ENCODE measurements around the gene ANXA10.
A peak's percentile ranks its signal among the peaks of the same experiment; 100 is the strongest.
"Not testable (repeated sequence)": the region's sequence is repeated elsewhere in the genome, so short reads cannot be mapped to it uniquely, and the experiment has no call there.

Gene ANXA10

DNA sequence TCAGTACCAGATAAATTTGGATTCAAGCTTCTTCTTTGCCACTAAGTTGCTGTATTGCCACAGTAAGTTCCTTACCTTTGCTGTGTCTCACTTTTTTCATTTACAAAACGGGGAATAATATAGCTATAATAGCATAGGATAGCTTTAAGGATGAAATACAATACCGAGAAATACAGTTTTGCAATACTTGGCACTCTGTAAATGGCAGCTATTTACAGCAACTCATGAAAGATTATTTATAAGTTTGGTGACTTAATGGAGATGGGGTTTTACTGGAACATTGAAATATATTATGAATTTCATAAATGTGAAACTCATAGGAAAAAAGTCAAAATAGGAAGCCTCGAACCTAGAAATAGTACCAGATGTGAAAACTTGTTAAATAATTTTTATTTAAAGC, 27.6 kb downstream of the ANXA10 start:
- DNase-seq = no peak

DNA sequence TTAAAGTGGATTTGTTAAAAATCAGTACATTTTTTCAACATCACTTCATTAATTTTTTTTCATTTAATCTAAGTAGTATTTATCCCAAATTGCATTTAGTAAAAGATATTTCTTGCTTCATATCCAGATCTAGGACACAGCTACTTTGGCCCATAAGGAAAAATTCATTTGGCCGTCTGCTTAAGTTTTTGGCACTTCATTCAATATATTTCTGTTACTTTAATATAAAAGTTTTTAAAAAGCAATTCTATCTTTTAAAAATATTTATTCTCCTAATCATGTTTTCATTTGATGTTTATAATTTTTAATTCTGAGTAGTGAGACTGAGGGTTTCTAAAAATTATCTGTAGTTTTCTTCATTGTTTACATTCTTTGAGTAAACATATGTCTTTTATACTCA, 28.5 kb downstream of the ANXA10 start:
- DNase-seq = no peak

DNA sequence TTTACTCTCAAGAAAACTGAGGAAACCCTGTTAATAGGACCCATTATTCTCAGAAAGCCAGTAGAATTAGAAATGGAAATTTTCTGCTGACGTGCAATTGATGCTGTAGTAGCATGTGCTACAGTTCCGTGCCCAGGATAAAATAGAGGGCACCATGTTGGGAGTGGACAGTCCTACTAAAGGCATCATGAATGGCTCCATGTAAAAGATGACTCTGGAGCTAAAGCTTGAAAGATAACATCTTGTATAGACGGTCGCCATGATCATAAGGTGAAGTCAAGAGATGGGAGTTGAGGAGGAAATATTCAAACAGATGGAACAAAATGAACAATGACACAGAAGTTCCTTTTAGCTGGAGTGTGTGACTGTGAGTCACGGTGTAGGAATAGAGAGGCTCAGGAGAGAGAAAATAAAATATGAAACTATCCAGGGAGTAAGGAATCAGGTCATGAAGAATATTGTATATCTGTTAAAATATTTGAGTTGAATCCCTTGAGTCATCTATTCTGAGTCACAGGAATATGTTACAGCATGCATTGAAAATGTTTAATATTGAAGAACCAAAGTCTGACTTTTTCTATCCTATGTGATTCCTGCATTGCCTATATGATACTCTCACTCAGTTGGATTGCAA, 31.8 kb downstream of the ANXA10 start:
- DNase-seq = no peak

DNA sequence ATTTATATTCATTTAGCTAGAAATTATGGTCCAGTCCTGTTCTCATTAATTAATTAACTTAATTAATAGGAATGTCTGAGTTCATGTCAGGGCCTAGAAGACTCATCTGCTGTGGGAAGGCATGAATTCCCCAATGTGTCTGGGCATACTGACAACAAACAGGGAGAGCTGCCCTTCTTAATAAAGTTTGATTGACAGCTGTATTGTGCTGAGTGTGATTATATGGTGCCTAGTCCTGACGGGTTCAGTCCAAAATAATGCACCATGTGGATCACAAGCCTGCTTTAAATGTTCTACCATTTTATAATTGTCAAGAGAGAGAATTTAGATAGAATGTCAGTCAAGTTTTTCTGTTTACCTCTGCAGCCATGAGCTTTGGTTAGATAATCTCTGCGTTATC, 34.6 kb downstream of the ANXA10 start:
- DNase-seq = no peak

DNA sequence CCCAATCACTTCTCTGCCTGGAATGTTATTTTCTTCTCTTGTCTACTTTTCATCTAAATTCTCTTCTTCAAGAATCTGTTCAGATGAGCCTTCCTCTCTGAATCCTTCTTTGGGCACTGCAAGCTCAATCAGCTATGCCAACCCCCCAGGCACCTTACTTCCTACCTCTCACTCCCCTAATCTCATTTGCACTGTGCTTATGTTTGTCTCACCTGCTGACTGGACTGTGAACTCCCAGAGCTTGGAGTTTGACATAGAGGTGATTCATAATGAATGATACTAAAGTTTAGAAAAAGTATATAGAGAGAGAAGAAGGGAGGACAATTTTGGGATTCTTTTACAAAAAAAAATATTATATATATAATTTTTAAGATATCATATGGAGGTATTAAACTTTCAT, 36.3 kb downstream of the ANXA10 start:
- DNase-seq = no peak

DNA sequence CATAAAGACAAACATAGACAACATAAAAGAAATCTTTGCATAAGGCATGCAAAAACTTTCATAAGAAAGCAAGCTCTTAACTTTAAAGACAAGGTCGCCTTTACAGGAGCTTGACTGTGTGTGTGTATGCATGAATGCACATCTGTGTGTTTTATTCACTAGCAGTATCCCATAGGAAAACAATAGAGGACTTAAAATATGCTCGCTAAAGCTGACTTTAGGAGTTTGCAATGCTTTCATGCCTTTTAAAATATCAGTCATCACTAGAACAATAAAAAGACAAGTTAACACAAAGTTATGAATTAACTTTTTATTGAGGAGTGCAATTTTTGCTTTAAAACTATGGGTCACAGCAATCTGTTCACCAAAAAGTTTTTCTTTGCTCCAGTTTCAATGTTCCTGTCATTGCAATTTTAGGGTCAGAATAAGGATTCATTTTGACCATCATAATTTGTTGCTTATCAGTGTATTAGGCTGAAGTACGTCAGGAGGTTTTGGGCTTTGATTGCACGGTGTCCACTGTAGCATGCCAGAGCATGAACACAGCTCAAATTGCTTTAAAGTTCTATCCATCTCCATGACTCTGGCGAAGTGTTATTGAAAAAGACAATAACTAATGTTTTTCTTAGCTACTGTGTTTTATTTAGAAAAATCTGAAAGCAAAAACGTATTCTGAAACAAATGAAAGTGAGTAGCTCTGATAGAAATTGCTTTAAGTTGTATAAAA, 36.9 kb downstream of the ANXA10 start:
- DNase-seq = no peak

DNA sequence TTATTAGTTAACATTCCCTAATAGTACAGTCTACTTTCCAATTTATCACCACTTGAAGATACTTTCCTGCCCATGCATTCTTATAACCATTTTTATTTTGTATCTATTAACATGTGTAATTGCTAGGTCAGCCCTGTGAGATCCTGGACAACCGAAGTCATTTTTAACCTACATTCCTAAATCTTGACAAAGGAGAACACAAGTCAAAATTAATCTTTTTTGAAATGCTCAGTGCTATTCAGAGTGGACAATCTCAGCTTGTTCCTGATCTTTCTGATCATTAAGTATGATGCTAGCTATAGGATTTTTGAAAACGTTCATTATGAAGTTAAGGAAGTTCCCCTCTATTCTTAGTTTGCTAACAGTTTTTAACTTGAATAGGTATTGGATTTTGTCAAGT, 37.5 kb downstream of the ANXA10 start:
- no peak for DNase-seq

DNA sequence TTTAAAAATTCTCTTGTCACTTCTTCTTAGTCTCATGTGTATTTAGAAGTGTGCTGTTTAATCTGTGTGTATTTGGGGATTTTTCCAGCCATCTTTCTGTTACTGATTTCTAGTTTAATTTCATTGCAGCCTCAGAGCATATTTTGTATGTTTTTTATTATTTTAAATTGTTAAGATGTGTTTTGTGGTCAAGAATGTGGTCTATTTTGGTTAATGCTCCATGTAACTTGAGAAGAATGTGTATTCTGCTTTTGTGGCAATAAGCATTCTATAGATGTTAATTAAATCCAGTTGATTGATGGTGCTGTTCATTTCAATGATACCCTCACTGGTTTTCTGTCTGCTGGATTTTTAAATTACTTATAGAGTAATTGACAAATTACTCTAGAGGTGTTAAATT, 38.9 kb downstream of the ANXA10 start:
- DNase-seq = no peak

DNA sequence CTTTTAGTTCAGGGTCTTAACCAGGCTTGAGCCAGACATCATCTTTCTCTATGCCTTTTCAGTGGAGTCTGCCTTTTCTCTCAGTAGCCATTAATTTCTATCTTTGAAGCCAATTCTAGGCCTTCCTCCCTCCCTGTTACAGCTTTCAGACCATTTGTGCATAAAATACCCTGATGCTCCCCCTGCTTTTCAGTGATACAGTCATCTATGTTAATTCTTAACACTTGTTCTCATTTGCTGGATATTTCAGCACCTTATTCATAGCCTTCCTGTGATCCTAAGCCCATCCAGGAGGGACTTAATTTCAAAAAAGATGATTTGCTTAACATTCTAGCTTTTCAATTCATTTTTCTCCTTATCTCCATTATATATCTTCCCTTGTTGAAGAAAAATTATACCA, 42.3 kb downstream of the ANXA10 start:
- no peak for DNase-seq

DNA sequence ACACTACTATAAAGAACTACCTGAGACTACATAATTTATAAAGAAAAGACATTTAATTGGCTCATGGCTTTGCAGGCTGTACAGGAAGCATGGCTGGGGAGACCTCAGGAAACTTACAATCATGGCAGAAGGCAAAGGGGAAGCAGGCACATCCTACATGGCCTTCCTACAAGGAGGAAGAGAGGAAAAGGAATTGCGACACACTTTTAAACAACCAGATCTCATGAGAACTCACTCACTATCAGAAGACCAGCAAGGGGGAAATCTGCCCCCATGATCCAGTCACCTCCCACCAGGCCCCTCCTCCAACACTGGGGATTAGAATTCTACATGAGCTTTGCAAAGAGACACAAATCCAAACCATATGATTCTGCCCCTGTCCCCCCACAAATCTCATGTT, 43.5 kb downstream of the ANXA10 start:
- not testable (repeated sequence) for DNase-seq

DNA sequence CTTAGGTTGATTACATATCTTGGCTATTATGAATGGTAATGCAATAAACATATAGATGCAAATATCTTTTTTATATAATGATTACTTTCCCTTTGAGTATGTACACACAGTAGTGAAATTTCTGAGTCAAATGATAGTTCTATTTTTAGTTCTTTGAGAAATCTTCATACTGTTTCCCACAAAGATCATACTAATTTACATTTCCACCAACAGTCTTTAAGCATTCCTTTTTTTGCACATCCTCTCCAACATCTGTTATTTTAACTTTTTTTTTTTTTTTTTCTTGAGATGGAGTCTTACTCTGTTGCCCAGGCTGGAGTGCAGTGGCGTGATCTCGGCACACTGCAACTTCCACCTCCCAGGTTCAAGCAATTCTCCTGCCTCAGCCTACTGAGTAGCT, 45.4 kb downstream of the ANXA10 start:
- DNase-seq = not testable (repeated sequence)

DNA sequence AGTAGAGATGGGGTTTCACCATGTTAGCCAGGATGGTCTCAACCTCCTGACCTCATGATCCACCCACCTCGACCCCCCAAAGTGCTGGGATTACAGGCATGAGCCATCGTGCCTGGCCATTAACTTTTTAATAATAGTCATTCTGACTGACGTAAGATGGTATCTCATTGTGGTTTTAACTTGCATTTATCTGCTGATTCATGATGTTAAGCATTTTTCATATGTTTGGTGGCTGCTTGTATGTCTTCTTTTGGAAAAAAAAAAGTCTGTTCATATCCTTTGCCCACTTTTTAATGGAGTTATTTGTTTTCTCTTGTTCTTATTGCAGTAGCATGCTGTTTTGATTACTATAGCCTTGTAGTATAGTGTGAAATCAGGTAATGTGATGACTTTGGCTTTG, 45.8 kb downstream of the ANXA10 start:
- no peak for DNase-seq

DNA sequence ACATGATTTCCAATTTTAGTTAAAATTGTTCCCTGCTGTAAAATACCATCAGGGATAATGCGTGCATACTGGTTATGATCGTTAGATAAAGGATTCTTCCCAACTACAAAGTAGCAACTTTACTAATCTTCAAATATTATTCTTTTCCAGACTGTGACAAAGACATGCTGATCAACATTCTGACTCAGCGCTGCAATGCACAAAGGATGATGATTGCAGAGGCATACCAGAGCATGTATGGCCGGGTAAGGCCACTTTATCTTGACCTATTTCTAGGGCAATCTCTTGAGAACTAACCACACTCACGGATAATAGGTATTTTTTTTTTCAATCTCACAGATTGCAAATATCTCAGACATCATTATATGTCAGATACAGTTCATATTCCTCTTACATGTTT, 47.0 kb downstream of the ANXA10 start:
- DNase-seq = no peak

DNA sequence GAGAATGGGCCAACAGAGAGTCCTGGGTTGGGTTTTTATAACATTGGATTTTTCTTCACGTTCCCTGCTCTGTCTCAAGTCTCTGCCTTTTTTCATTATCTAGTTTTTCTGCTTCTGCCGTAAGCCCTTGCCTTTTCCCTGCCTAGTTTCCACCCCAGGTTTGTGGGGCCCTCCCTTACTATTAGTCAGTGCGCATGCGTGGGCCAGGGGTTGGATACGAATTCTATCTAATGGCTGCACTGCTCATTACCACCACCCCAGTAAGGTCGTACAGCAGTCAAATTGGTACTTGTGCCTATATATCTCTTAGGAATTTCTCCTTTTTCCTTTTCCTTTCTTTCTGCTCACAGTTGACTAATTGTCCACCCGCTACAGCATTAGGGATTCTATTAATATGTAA, 49.4 kb downstream of the ANXA10 start:
- no peak for DNase-seq

DNA sequence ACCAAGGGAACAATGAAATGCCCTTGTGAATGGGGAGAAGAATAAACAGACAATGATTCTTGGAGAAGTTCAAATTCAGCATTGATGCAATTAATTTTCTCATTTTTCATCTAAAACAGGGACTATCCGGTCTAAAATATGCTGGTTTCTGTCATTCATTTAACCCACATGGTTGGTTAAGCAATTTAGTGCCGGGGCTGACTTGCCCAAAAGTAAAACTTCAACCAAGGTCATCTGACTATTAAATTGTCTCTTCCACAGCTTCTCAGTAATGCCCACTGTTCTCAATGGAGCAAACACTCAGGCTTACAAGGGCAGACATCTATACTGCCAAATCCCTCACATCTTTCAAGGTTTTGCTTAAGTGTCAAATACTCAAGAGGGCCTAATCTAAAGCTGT, 51.3 kb downstream of the ANXA10 start:
- DNase-seq = no peak

DNA sequence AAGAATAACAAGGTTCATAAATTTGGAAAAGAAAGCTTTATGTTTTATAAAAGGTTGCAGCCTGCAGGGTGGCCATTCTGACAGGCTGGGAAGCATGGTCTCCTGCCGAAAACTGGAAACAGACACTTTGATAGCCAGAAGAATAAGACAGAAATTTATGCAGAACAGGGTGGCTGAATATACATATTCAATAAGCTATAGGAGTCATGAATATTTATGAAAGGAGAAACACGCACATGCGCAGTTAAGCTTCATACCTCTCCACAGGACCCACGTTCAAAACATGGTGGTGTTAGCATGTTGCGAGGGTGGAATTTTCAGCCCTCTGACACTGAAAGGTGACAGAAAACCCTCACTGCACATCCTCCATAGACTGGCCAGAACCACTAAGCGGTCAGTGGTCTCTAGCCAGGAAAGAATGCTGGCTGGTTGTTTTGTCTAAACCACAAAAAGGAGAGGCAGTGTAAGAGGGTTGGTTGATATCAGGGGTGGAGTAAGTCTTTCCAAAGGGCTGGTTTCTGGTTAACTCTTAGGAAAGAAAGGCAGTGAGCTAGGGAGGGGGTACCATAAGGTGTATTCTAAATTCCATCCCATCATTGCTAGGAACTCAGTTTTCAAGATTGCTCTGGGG, 58.2 kb downstream of the ANXA10 start:
- DNase-seq = no peak

DNA sequence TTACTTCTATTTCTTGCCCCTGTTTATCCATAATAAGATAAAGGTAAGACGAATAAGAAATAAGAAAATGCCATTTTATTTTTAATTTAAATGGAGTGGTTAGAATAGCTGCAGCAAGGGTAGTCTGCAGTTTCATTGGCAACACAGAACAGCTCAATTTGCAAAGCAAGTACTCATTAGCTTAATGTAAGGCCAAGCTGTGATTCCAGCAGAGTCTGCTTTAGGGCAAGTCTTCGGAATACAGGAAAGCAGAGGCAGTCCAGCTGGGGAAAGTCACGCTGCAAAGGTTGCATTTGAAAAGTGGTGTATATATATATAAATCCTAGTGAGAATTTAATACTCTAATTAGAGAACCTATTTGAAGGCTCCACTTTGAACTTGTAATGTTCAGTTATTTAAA, 59.0 kb downstream of the ANXA10 start:
- DNase-seq = no peak

DNA sequence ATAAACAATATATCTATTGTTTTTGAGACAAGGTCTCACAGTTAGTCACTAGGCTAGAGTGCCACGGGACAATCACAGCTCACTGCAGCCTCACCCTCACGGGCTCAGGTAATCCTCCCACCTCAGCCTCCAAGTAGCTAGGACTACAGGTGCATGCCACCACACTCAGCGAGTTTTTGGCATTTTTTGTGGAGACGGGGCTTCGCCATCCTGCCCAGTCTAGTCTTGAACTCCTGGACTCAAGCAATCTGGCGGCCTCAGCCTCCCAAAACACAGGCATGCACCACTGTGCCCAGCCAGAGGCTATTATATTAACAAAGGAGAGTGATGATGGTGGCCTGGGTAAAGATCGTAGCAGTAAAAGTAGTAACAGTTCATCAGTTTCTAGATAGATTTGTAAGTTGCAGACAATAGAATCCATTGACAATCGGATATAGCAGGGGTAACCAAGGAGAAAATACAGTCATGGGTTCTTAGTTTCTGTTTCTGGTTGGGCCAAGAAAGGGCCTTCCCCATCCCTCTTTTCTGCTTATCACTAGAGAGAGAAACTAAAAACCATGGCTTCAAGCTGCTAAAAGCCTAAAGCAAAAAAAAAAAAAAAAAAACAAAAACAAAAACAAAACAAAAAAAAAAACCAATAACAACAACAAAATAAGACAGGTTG, 60.6 kb downstream of the ANXA10 start:
- no peak for DNase-seq

DNA sequence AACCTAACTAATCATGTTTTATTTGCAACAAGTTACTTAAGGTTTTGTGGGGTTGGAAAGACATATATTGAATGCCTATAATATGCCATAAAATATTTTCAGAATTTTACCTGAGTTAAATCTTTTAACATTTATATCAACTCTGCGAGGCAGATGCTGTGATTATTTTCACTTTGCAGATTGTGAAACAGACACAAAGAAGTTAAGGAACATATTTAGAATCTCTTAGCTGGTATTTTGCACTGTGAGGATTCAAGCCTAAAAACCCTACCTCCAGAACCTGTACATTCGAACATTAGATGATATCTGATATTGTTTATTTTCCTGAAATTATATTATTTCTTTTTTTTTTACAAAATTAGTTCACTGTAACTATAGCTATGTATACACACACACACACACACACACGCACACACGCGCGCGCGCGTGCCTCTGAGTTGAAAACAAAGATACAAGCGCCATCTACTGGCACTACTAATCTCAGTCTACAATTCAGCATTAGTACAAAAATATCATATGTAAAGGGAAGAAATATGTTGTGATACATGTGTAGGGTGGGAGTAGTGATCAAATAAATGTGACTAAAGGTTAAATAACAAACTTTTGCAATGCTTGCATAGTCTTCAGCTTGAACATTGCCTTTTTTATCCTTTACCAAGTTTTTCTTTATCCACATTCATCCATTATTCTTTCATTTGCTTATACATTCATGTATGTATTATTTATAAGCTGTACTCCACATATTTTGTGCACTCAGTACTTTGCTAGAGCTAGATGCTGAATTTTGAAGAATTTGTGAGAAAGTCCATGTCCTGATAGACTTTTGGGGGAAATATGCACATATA, 61.5 kb downstream of the ANXA10 start:
- DNase-seq = peak; percentile 13

DNA sequence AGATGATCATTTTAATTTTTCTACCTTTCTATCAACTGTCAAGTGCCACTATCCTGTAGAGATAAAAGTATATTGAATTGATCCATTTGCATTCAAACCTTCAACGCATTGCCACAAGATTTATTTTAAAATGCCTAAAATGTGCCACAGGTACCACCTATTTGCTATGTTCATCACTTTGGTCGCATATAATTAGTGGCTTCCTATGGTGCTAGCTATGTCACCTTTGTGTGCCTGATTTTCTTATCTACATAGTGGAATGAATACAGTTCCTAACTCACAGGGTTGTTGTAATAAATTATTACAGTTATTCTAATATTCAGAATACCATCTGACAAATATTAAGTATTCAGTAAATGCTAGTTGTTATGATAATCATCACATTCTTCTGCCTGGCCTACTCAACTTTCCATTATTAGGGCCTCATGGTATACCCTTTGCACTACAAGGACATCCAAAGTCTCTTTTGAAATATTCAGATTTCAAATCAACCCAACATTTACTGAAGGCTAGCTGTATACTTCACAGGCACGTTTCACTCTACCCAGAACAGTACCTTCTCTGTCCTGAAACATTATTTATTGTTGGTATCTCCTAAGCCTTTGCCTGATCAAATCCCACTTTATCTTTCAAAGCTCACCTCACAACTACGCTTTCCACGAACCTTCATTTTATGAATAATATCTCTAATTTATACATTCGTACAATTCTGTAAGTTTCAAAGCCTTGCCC, 62.4 kb downstream of the ANXA10 start:
- no peak for DNase-seq

DNA sequence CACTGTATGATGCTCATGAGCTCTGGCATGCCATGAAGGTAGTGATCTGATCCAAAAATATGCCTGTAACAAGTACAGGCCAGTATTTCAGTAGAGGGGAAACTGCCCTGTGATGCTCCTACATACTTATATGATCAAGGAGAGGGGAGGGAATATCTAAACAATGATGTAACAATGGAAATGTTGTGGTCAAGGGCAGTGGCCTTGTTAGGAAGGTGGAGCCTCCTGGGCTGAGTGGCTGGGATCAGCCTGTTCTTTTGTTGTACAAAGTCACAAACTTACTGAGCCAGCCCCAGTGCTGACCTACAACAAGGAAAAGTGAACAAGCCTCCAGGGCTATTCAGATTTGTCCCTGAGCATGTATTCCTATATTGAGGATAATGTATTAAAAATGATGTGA, 70.3 kb downstream of the ANXA10 start:
- no peak for DNase-seq

DNA sequence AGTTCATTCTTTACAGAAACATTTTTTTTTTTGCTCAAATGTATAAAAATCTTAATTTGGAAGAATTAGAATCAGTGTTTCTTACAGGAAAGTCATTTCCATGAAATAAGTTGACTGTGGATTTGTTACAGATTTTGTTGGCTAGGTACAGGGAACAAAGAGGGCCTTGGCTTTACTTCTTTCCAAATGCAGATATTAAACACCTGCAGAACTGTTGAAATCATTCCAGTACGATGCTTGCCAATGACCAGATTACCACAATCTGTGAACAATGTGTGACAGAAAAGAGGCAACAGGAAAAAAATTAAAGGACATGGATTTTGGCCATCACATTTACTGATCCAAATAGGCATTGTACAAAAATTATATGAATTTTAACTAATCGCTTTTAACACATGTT, 70.8 kb downstream of the ANXA10 start:
- no peak for DNase-seq
